ENCODE results near the gene CRACR2B.

GRCh38 chr11:831118-831864, 3.6 kb downstream of the CRACR2B start:
- TF ChIP-seq CTCF (IDR thresholded peaks at IDR 0.05) (no peak), EZH2 (IDR thresholded peaks at IDR 0.05; ENCODE audit: borderline replicate concordance, insufficient read depth, low read depth, low read length, poor library complexity, severe bottlenecking) (no peak)
